Stomach (tissue), 9 donors: ENCODE data around the gene SLC13A2. TPM values are rescaled to one million over a fixed set of nuclear protein-coding genes. Genes with fewer than 3 reads are reported as not detected.

Experiments
- DNase-seq, 2 donors: peaks; one replicate each; pipeline versions ENCODE4 v3.0.0 to v3.0.0-alpha.2; 2013 to 2019
- H3K27ac ChIP-seq, 5 donors: fragments of 200-600 bp in 4 of 5; sonication (generic) in 4 of 5; one replicate each; pipeline ENCODE4 v1.5.1; 2013 to 2019; ENCODE audit warnings: mild to moderate bottlenecking in 1 of 5, moderate library complexity in 1 of 5
- H3K27me3 ChIP-seq, 3 donors: fragments of 200-600 bp; sonication (generic); one replicate each; pipeline ENCODE4 v1.5.1; 2017 to 2019; ENCODE audit warnings: mixed run types in 1 of 3
- H3K36me3 ChIP-seq, 4 donors: fragments of 200-600 bp; sonication (generic); 1 replicate in 3 of 4; 2 replicates in 1 of 4; pipeline ENCODE4 v1.5.1; 2016 to 2019
- H3K4me1 ChIP-seq, 4 donors: fragments of 200-600 bp; sonication (generic); one replicate each; pipeline ENCODE4 v1.5.1; 2016 to 2019
- H3K4me3 ChIP-seq, 4 donors: fragments of 200-600 bp; sonication (generic) in 3 of 4; one replicate each; pipeline ENCODE4 v1.5.1; 2016 to 2019; ENCODE audit warnings: mild to moderate bottlenecking in 1 of 4
- H3K9me3 ChIP-seq, 4 donors: fragments of 200-600 bp; sonication (generic); one replicate each; pipeline ENCODE4 v1.5.1; 2016 to 2019
- CTCF ChIP-seq, 7 experiments: fragments of 450-650 bp in 4 of 7; fragments of 200-600 bp in 3 of 7; sonication (generic) in 3 of 7; IDR thresholded peaks; one replicate each; pipeline ENCODE4 v1.5.1; 2016 to 2019; ENCODE audit warnings: antibody characterized with exemption in 7 of 7, control low read depth in 2 of 7, mild to moderate bottlenecking in 1 of 7
- EP300 ChIP-seq: sonication (generic); formaldehyde crosslinking; IDR thresholded peaks from one replicate; pipeline ENCODE4 v1.6.1; 2017; ENCODE audit warnings: antibody characterized with exemption
- POLR2A ChIP-seq, 4 donors: fragments of 450-650 bp; IDR thresholded peaks; one replicate each; pipeline ENCODE4 v1.6.1; 2016; ENCODE audit warnings: antibody characterized with exemption in 4 of 4, control low read depth in 2 of 4, mild to moderate bottlenecking in 1 of 4, moderate library complexity in 1 of 4
- POLR2AphosphoS5 ChIP-seq, 3 donors: sonication (generic); formaldehyde crosslinking; IDR thresholded peaks; one replicate each; pipeline ENCODE4 v1.6.1; 2016; ENCODE audit warnings: antibody characterized with exemption in 3 of 3
- WGBS, 5 donors: extraction: QIAGEN DNeasy Blood & Tissue Kit in 3 of 5; methylation state at CpG; one replicate each; pipeline versions ENCODE4 v1.1.5 to v1.1.7; 2013 to 2018; 5-methylcytosine and 5-hydroxymethylcytosine counted together
- intact Hi-C: fragments of 100-400 bp; cut with DNase I; formaldehyde crosslinking; loops from one replicate; pipeline ENCODE4 v1.15.1; 2023; ENCODE audit warnings: low total_unique reads
- polyA plus RNA-seq, 3 donors: library from polyadenylated mRNA; stranded (reverse); fragments of 200-250 nt; gene quantifications; one replicate each; pipeline ENCODE4 v1.2.3, GENCODE V29; 2013
- total RNA-seq, 5 donors: library from RNA; depleted of rRNA; stranded (reverse); fragments of >200 nt; gene quantifications; one replicate each; pipeline versions ENCODE4 v1.1.0 to v1.2.3, GENCODE V29; 2014 to 2016
- donor health status: healthy with polysubstance abuse.
- donor health status: Bipolar disorder and iron deficiency.
- donor health status: healthy.

SLC13A2 gene
- total and polyA plus RNA-seq, 8 donors, result 0.15 to 3.2 TPM; not detected in 6

GRCh38 chr17:28474111-28474531 is 677 bp downstream of the SLC13A2 start:
- WGBS, 5 donors, result 79 to 91% (median 85%) methylated on average over 7 of the region's 7 CpGs
- peaks cover 0 to 13% (median 8%) of the 10 kb centered on the region in 4 donors for H3K4me1 ChIP-seq
- TF ChIP-seq POLR2A (IDR thresholded peaks at IDR 0.05) (no peak), CTCF (IDR thresholded peaks at IDR 0.05) (no peak), POLR2AphosphoS5 (IDR thresholded peaks at IDR 0.05) (no peak), EP300 (no peak)
- H3K36me3 ChIP-seq, result no peaks in the 10 kb centered on the region
- DNase-seq, result no peak
- no peak overlapping the region for H3K4me3 ChIP-seq
- H3K9me3 ChIP-seq, result no peaks in the 10 kb centered on the region
- no peaks in the 10 kb centered on the region for H3K27me3 ChIP-seq
- intact Hi-C loops, result no loop called here
- H3K27ac ChIP-seq, result no peak overlapping the region

- Histone ChIP-seq H3K36me3 (no peaks in the 10 kb centered on the region), H3K4me3 (no peak overlapping the region), H3K9me3 (no peaks in the 10 kb centered on the region), H3K27ac (no peak overlapping the region), H3K4me1 (peaks cover 0 to 8% (median 7%) of the 10 kb centered on the region in 4 donors), H3K27me3 (no peaks in the 10 kb centered on the region)
- TF ChIP-seq EP300, result no peak
- TF ChIP-seq POLR2A (IDR thresholded peaks at IDR 0.05), result no peak
- TF ChIP-seq POLR2AphosphoS5 (IDR thresholded peaks at IDR 0.05), result no peak
- TF ChIP-seq CTCF (IDR thresholded peaks at IDR 0.05), result no peak
- WGBS, 5 donors, result 43 to 58% (median 45%) methylated on average over 9 of the region's 9 CpGs
- no peak for DNase-seq
- intact Hi-C loops, result no loop called here
Measured at GRCh38 chr17:28475151-28475900, 1.9 kb downstream of the SLC13A2 start.

GRCh38 chr17:28476076-28476865 is 2.8 kb downstream of the SLC13A2 start:
- H3K9me3 ChIP-seq, result no peaks in the 10 kb centered on the region
- no peak for TF ChIP-seq POLR2AphosphoS5 (IDR thresholded peaks at IDR 0.05)
- no peak for TF ChIP-seq CTCF (IDR thresholded peaks at IDR 0.05)
- no peak for TF ChIP-seq POLR2A (IDR thresholded peaks at IDR 0.05)
- TF ChIP-seq EP300, result no peak
- peaks cover 0 to 7% (median 0%) of the 10 kb centered on the region in 4 donors for H3K4me1 ChIP-seq
- H3K36me3 ChIP-seq, result no peaks in the 10 kb centered on the region
- no peaks in the 10 kb centered on the region for H3K27me3 ChIP-seq
- H3K27ac ChIP-seq, result no peak overlapping the region
- intact Hi-C loops, result no loop called here
- H3K4me3 ChIP-seq, result no peak overlapping the region
- no peak for DNase-seq
- WGBS, 5 donors, result 78 to 82% (median 79%) methylated on average over 11 of the region's 11 CpGs

GRCh38 chr17:28477928-28478327 is 4.5 kb downstream of the SLC13A2 start:
- Histone ChIP-seq H3K9me3 (no peaks in the 10 kb centered on the region), H3K27me3 (peaks cover 0 to 3% (median 0%) of the 10 kb centered on the region in 3 donors), H3K4me1 (peaks cover 0 to 7% (median 0%) of the 10 kb centered on the region in 4 donors), H3K4me3 (no peak overlapping the region), H3K36me3 (no peaks in the 10 kb centered on the region), H3K27ac (no peak overlapping the region)
- intact Hi-C loops, result no loop called here
- 94 to 96% (median 96%) methylated on average over 7 of the region's 7 CpGs for WGBS, 5 donors
- TF ChIP-seq POLR2AphosphoS5 (IDR thresholded peaks at IDR 0.05), result no peak
- no peak for TF ChIP-seq CTCF (IDR thresholded peaks at IDR 0.05)
- TF ChIP-seq EP300, result no peak
- TF ChIP-seq POLR2A (IDR thresholded peaks at IDR 0.05), result no peak
- no peak for DNase-seq
